GM19328 (cell line): ENCODE results near the gene MFAP2.
"Not testable (repeated sequence)": the region's sequence is repeated elsewhere in the genome, so short reads cannot be mapped to it uniquely, and the experiment has no call there.

ENCODE experiments used
- ATAC-seq: cut with Tn5 transposase; IDR thresholded peaks from one replicate; pipeline ENCODE4 v1.9.1; 2021; ENCODE audit warnings: mild to moderate bottlenecking, moderate library complexity; ENCODE audit not compliant: unreplicated experiment

The MFAP2 gene

DNA sequence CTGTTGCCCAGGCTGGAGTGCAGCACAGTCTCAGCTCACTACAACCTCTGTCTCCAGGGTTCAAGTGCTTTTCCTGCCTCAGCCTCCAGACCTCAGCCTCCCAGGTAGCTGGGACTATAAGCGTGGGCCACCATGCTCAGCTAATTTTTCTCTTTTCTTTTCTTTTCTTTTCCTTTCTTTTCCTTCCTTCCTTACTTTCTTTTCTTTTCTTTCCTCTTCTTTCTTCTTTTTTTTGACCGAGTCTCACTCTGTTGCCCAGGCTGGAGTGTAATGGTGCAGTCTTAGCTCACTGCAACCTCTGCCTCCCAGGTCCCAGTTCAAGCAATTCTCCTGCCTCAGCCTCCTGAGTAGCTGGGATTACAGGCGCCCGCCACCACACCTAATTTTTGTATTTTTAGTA is 16.3 kb downstream of the MFAP2 start:
- not testable (repeated sequence) for ATAC-seq

DNA sequence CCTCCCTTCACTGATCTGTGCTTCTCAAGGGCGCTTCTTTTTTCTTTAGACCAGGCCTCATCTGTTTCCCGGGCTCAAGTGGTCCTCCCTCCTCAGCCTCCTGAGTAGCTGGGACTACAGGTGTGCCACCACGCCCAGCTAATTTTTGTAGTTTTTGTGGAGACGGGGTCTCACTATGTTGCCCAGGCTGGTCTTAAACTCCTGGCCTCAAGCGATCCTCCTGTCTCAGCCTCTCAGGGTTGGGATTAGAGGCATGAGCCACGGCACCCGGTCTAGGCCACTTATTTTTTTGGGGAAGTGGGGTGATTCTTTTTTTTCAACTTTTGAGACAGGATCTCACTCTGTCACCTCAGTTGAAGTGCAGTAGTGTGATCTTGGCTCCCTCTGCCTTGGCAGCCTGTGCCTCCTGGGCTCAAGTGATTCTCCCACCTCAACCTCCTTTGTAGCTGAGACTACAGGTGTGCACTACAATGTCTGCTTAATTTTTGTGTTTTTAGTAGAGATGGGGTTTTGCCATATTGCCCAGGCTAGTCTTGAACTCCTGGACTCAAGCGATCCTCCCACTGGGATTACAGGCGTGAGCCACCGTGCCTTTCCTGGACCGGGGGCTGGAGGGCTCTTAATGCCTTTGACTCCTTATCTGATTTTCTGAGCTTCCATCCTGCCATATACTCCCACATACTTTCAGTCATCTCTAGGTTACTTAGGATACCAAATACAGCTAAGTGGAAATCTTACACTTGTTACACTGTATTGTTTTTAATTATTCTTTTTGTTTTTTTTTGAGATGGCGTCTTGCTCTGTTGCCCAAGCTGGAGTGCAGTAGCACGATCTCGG is 18.9 kb downstream of the MFAP2 start:
- no peak for ATAC-seq

DNA sequence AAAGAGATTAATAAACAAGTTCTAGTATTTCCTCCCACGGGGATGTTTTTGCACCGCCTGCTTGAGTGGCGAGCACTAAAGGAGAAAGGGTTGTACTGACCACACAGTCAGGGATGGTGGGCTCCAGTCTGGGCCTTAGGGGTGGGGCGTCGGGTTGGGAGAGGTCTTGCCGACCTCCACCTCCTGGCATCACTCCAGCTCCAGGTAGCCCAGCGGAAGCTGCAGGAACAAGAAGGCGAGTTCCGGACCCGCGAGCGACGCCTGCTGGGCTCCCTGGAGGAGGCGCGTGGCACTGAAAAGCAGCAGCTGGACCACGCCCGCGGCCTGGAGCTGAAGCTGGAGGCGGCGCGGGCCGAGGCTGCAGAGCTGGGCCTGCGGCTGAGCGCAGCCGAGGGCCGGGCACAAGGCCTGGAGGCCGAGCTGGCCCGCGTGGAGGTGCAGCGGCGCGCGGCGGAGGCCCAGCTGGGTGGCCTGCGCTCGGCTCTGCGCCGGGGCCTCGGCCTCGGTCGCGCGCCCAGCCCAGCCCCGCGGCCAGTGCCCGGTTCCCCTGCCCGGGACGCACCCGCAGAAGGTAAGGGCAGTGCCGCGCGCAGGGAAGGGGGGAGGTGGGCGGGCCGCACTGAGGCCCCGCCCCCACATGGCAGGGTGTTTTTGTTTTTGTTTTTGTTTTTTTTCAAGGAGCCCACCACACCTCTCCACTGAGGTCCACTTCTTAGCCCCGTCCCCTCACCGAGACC is 19.7 kb downstream of the MFAP2 start:
- peak; percentile 69 for ATAC-seq

DNA sequence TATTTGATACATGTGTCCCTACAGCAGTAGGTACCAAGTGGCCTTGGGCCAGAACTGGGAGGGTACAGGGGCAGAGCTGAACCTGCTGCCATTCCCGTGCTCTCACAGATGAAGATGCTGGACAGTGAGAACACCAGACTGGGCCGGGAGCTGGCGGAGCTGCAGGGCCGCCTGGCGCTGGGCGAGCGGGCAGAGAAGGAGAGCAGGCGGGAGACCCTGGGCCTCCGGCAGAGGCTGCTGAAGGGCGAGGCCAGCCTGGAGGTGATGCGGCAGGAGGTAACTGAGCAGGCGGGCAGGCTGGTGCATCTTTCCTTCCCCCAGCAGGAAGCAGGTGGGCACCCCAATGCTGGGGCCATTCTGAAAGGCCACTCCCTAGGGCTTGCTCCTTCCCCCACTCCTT is 21.9 kb downstream of the MFAP2 start:
- ATAC-seq, result no peak

DNA sequence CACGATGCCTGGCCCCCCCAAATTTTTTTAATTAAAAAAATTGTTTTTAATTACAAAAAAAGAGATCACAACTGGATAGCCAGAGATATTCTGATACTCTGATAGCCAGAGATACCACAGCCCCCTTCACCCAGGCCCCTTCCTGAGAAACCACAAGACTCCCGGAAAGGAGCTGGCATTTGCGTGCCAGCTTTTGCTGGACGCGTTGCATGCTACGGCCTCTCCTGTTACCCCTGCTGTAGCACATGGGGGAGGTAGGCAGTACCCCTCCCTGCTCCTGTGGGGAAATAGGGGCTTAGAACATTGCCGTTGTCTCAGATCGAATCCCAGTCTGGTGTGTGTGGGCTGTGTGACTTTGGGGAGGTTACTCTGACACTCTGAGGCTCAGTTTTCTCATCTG is 22.7 kb downstream of the MFAP2 start:
- ATAC-seq, result no peak

DNA sequence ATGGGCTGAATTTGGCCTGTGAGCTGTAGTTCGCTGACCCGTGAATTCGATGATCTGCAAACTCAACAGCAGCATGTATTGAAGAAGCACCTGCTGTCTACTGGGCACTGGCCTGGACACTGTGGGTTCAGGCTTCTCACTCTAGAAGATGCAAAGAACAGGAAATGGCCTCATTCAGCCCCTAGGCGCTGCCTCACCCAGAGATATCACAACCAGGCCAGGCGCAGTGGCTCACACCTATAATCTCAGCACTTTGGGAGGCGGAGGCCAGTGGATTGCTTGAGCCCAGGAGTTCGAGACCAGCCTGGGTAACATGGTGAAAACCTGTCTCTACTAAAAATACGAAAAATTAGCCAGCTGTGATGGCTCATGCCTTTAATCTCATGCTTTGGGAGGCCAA is 23.6 kb downstream of the MFAP2 start:
- ATAC-seq, result no peak

DNA sequence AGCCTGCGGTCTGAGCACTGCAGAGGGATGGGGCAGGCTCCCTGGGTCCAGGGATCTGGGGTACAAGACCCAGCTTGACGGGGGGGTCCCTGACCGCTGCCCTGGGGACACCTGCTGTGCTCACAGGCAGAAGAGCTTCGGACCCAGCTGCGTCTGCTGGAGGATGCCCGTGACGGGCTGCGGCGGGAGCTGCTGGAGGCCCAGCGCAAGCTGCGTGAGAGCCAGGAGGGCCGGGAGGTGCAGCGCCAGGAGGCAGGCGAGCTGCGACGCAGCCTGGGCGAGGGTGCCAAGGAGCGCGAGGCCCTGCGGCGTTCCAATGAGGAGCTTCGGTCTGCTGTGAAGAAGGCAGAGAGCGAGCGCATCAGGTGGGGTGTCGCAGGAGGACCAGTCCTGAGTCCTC is 25.2 kb downstream of the MFAP2 start:
- no peak for ATAC-seq

DNA sequence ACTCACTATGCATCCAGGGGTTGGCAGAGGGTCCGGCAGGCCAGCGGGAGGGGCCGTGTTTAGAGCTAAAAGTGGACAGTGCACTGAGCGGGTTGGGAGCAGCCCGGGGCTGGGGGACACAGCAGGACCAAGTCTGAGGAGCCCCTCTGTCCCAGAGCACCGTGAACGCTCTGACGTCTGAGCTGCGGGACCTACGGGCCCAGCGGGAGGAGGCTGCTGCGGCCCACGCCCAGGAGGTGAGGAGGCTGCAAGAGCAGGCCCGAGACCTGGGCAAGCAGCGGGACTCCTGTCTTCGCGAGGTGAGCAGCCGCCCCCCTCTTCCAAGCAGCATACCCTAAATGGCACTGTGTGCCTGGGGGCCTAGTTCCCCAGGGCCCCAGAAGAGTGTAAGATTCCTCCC is 25.8 kb downstream of the MFAP2 start:
- no peak for ATAC-seq

DNA sequence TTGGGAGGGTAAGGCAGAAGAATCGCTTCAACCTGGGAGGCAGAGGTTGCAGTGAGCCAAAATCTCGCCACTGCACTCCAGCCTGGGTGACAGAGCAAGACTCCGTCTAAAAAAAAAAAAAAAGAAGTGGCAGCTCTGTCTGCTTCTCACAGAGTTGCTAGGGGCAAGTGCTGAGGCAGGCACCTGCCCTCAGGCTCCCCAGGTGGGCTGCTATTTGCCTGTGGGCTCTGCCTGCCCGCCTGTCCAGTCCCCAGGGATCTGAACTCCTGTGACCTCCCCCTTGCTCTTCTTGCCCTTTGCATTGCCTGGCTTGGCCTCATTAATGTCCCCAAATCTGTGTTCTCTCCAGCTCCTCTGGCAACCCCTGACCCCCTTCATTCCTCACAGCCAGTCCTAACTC is 28.0 kb downstream of the MFAP2 start:
- not testable (repeated sequence) for ATAC-seq

DNA sequence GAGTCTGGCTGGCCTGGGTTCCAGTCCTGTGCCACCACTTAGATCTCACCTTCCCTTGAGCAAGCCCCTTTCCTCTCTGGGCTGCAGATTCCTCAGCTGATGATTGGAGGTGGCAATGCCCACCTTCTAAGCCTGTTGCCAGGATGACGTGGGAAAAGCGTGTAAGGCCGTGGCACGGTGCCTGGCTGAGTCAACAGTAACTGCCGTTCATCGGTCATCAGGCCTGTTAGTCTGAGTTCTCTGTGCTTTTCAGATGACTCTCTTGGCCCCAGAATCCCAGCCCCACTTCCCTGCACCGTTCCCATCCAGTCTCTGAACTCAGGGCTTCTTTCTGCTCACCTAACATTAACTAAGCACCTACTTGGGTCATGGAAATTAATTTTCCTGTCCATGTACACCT is 31.4 kb downstream of the MFAP2 start:
- ATAC-seq, result not testable (repeated sequence)

DNA sequence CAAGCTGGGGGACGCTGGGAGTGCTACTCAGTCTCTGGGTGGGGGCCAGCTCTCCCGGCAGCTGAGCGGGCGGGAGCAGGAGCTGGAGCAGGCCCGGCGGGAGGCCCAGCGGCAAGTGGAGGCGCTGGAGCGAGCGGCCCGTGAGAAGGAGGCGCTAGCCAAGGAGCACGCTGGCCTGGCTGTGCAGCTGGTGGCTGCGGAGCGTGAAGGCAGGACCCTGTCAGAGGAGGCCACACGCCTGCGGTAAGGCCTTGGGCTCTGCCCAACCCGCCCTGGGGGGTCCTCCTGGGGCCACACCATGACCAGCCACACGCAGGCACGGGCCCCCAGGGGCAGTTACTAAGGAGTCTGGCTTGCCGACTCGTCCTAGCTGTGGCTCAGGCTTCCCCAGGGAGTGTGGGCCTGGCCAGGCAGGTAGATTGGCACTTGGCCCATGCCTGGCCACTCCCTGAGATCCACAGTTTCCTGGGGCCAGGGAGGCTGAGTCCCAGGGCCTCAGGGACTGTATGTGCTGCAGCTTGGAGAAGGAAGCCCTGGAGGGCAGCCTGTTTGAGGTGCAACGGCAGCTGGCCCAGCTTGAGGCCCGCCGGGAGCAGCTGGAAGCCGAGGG is 32.0 kb downstream of the MFAP2 start:
- not testable (repeated sequence) for ATAC-seq

DNA sequence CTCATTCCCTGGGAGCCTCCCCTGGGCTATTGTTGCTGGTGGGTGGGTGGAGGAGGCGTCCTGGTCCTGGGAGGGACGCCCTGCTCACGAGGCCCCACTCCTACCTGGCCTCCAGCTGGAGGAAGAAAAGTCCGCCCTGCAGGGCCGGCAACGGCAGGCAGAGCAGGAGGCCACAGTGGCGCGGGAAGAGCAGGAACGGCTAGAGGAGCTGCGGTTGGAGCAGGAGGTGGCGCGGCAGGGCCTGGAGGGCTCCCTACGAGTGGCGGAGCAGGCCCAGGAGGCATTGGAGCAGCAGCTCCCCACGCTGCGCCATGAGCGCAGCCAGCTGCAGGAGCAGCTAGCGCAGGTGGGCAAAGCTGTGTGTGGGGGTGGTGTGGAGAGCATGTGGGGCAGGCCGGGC is 33.8 kb downstream of the MFAP2 start:
- no peak for ATAC-seq

DNA sequence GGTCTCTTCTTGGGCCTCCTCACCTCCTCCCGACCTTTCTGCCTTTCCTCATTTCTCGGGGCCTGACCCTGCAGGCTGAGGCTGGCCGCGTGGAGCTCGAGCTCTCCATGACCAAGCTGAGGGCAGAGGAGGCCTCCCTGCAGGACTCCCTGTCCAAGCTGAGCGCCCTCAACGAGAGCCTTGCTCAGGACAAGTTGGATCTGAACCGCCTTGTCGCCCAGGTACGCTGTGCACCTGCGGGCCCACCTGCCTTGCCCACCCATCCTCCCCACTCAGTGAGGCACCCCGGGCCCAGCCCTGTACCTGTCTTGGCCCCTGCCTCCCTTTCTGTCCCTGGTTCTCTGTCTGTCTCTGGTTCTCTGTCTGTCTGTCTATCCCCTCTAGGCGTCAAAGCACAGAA is 34.2 kb downstream of the MFAP2 start:
- ATAC-seq, result not testable (repeated sequence)

DNA sequence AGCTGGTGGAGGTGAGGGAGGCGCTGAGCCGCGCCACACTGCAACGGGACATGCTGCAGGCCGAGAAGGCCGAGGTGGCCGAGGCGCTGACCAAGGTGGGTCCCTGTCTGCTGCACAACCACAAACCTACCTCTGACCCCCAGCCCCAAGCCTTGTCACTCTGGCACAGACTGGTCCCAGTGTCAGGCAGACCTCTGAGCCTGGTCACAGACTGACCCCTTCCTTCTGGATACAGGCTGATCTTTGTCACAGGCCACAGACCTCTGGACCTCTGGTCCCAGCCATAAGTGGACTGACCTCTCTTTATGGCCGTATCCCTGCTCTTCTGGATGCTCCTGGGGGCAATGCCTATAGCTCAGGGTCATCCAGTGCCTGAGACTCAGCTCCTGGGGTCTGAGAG is 34.9 kb downstream of the MFAP2 start:
- ATAC-seq, result not testable (repeated sequence)

DNA sequence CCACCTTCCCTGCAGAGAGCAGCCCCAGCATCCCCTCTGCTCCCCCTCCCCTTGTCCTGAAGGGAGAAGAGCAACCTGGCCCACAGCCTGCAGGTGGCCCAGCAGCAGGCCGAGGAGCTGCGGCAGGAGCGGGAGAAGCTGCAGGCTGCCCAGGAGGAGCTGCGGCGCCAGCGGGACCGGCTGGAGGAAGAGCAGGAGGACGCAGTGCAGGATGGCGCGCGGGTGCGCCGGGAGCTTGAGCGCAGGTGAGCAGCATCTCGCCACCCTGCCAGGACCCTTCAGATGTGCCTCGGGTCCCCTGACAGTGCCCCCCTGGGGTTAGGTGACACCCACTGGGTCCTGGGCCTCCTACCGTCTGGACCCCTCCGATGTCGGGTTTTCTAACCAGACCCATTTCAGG is 36.4 kb downstream of the MFAP2 start:
- ATAC-seq, result no peak

DNA sequence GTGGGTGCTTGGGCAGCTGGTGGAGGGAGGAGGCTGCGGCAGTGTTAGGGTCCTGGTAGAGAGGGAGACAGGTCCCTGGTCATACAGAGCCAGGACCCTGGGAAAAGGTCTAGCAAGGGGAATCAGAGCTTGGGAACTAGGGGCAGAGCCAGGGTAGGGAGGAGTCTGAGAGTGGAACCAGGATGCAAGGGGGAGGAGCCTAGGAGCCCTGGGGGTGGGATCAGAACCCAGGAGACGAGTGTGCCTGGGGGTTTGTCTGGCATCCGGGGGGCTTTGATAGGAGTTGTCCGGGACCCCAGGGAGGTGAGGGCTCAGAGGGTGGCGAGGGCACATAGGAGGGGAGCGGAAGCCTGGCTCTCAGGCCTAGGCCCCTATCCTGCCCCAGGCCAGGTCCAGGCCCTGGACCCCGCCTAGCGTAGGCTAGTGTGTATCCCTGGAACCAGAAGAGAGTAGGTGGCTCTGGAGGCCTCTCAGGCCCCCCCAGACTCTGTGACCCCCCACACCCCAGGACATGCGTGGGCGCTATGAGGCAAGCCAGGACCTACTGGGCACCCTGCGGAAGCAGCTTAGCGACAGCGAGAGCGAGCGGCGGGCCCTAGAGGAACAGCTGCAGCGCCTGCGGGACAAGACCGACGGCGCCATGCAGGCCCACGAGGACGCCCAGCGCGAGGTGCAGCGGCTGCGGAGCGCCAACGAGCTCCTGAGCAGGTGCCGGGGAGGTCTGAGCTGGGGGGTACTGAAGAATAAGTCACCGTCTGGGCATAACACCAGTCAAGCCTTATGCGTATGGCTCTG is 40.8 kb downstream of the MFAP2 start:
- not testable (repeated sequence) for ATAC-seq

DNA sequence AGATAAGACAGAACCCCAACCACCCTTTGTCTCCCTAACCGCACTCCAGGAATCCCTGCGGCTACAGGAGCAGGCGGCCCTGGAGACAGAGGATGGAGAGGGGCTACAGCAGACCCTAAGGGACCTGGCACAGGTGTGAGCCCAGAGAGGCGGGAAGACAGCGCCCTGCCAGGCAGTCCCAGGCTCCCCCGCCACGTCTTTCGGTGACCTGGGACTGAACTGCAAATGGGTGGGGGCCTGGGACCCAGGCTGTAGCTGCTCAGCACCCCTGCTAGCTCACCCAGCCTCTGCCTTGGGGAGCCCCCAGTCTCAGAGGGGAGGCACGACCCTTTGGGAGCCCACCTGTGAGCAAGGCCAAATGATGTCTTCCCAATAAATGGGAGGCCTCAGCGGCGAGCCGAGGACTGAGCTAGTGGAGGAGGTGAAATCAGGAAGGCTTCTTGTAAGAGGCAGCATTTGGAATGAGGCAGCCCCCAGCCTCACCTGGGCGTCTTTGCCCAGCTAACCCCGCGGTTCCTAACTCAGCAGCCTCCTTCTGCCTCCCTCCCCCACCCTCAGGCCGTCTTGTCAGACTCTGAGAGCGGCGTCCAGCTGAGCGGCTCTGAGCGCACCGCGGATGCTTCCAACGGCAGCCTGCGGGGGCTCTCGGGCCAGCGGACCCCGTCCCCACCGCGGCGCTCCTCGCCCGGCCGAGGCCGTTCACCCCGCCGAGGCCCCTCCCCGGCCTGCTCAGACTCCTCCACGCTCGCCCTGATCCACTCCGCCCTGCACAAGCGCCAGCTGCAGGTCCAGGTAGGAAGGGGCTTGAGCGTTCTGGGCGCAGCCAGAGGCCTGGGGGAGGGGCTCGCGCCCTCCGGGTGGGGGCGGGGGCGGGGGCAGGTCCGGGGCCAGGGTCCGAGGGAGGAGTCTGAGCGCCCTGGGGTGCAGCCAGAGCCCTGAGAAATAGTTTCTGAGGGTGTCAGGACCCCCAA is 41.8 kb downstream of the MFAP2 start:
- no peak for ATAC-seq

DNA sequence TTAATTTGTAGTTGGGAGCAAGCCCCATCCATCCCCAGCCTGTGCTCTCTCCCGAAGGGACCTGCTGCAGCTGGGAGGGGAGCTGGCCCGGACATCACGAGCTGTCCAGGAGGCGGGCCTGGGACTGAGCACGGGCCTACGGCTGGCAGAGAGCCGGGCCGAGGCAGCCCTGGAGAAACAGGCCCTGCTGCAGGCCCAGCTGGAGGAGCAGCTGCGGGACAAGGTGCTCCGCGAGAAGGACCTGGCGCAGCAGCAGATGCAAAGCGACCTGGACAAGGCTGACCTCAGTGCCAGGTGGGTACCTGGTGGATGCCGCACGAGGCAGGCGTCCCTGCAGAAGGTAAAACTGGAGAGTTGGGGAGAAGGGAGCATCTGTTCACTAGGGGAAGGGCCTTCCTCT is 43.8 kb downstream of the MFAP2 start:
- ATAC-seq, result not testable (repeated sequence)

DNA sequence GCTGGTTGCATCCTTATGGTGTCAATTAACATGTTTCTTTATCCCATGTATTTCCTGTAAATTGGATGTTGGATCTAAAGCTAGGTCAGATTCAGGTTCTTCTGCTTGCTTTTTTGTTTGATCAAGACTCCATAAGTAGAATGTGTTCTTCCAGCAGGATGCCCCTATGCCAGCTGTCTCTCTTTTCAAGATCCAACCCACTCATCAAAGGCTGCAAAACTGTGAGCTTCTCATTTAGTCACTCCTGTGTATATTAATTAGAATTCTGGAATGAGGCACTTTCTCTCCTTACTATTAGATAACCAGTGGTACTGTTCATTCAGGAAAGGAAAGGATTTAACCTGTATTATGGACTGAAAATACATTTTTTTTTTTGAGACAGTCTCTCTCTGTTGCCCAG is 46.5 kb downstream of the MFAP2 start:
- ATAC-seq, result not testable (repeated sequence)
